Breast epithelium (tissue), 4 donors: ENCODE data around the gene WIPF2. TPM values are rescaled to one million over a fixed set of nuclear protein-coding genes. Genes with fewer than 3 reads are reported as not detected.

Experiments used
- DNase-seq, 2 donors: peaks; one replicate each; pipeline ENCODE4 v3.0.0-alpha.2; 2019; ENCODE audit warnings: low spot score in 2 of 2
- H3K27ac ChIP-seq, 2 donors: fragments of 200-600 bp; sonication (generic) in 1 of 2; one replicate each; pipeline ENCODE4 v1.5.1; 2016 to 2019; ENCODE audit warnings: mild to moderate bottlenecking in 1 of 2
- H3K27me3 ChIP-seq, 2 donors: fragments of 200-600 bp; sonication (generic) in 1 of 2; one replicate each; pipeline versions ENCODE4 v1.5.1 to v1.6.0; 2017 to 2019; ENCODE audit warnings: control low read depth in 1 of 2, mild to moderate bottlenecking in 1 of 2
- H3K36me3 ChIP-seq: fragments of 200-600 bp; one replicate; pipeline ENCODE4 v1.5.1; 2019
- H3K4me1 ChIP-seq, 2 donors: fragments of 200-600 bp; sonication (generic); one replicate each; pipeline ENCODE4 v1.5.1; 2016 to 2019; ENCODE audit warnings: control low read depth in 1 of 2
- H3K4me3 ChIP-seq, 3 donors: fragments of 200-600 bp; sonication (generic); 1 replicate in 2 of 3; 2 replicates in 1 of 3; pipeline ENCODE4 v1.5.1; 2016 to 2019; ENCODE audit warnings: mild to moderate bottlenecking in 3 of 3, moderate library complexity in 2 of 3
- H3K9me3 ChIP-seq, 2 donors: fragments of 200-600 bp; sonication (generic) in 1 of 2; one replicate each; pipeline ENCODE4 v1.5.1; 2016 to 2019; ENCODE audit warnings: control low read depth in 1 of 2
- CTCF ChIP-seq, 3 donors: fragments of 450-650 bp; IDR thresholded peaks; one replicate each; pipeline ENCODE4 v1.5.1; 2016 to 2017; ENCODE audit warnings: antibody characterized with exemption in 3 of 3, mild to moderate bottlenecking in 3 of 3, moderate library complexity in 3 of 3
- POLR2A ChIP-seq: fragments of 450-650 bp; IDR thresholded peaks from one replicate; pipeline ENCODE4 v1.6.1; 2016; ENCODE audit warnings: antibody characterized with exemption, mild to moderate bottlenecking, moderate library complexity
- POLR2AphosphoS5 ChIP-seq, 3 donors: sonication (generic); formaldehyde crosslinking; IDR thresholded peaks; one replicate each; pipeline ENCODE4 v1.6.1; 2017; ENCODE audit warnings: antibody characterized with exemption in 3 of 3
- intact Hi-C: fragments of 100-400 bp; cut with DNase I; formaldehyde crosslinking; loops from one replicate; pipeline ENCODE4 v1.15.1; 2023; ENCODE audit warnings: low total_unique reads
- total RNA-seq, 3 donors: library from RNA; depleted of rRNA; stranded (reverse); fragments of >200 nt; gene quantifications; one replicate each; pipeline ENCODE4 v1.1.0, GENCODE V29; 2016

WIPF2 gene
- total RNA-seq, 3 donors from 2014 or later: 8.2 to 12.9 (median 10.8) TPM

- TF ChIP-seq POLR2AphosphoS5 (IDR thresholded peaks at IDR 0.05) (no peak), CTCF (IDR thresholded peaks at IDR 0.05) (no peak), POLR2A (no peak)
- no peaks in the 10 kb centered on the region for H3K27me3 ChIP-seq
- H3K4me3 ChIP-seq: no peak overlapping the region
- no peaks in the 10 kb centered on the region for H3K36me3 ChIP-seq
- H3K9me3 ChIP-seq: no peaks in the 10 kb centered on the region
- DNase-seq: no peak
- intact Hi-C loops: no loop called here
- no peaks in the 10 kb centered on the region for H3K4me1 ChIP-seq
- H3K27ac ChIP-seq: no peak overlapping the region
Observed at GRCh38 chr17:40278414-40278813, 59.3 kb downstream of the WIPF2 start.

- DNase-seq: no peak
- Histone ChIP-seq H3K27ac (no peak overlapping the region), H3K9me3 (no peaks in the 10 kb centered on the region), H3K4me1 (peaks cover 0 to 3% of the 10 kb centered on the region in 2 donors), H3K27me3 (no peaks in the 10 kb centered on the region), H3K4me3 (no peak overlapping the region), H3K36me3 (no peaks in the 10 kb centered on the region)
- no peak for TF ChIP-seq CTCF (IDR thresholded peaks at IDR 0.05)
- TF ChIP-seq POLR2A: no peak
- TF ChIP-seq POLR2AphosphoS5 (IDR thresholded peaks at IDR 0.05): no peak
- intact Hi-C loops: no loop called here
Observed at GRCh38 chr17:40279402-40279801, 60.3 kb downstream of the WIPF2 start.

GRCh38 chr17:40281663-40282062, 62.6 kb downstream of the WIPF2 start:
- DNase-seq: no peak
- no peak overlapping the region for H3K27ac ChIP-seq
- TF ChIP-seq CTCF (IDR thresholded peaks at IDR 0.05): no peak
- no peak for TF ChIP-seq POLR2A
- TF ChIP-seq POLR2AphosphoS5 (IDR thresholded peaks at IDR 0.05): no peak
- no peak overlapping the region for H3K4me3 ChIP-seq
- no peaks in the 10 kb centered on the region for H3K36me3 ChIP-seq
- H3K4me1 ChIP-seq: peaks cover 0 to 5% of the 10 kb centered on the region in 2 donors
- H3K9me3 ChIP-seq: no peaks in the 10 kb centered on the region
- H3K27me3 ChIP-seq: no peaks in the 10 kb centered on the region
- intact Hi-C loops: no loop called here

GRCh38 chr17:40283662-40284061, 64.6 kb downstream of the WIPF2 start:
- intact Hi-C loops: no loop called here
- no peak for DNase-seq

More at GRCh38 chr17:40283662-40284061, 64.6 kb downstream of the WIPF2 start:
- no peak overlapping the region for H3K4me3 ChIP-seq
- H3K36me3 ChIP-seq: no peaks in the 10 kb centered on the region
- peaks cover 0 to 9% of the 10 kb centered on the region in 2 donors for H3K4me1 ChIP-seq
- no peaks in the 10 kb centered on the region for H3K9me3 ChIP-seq
- no peaks in the 10 kb centered on the region for H3K27me3 ChIP-seq
- H3K27ac ChIP-seq: peak overlapping the region; percentile 55 to 77
- TF ChIP-seq POLR2AphosphoS5 (IDR thresholded peaks at IDR 0.05) (no peak), POLR2A (no peak), CTCF (IDR thresholded peaks at IDR 0.05) (no peak)
